IPS-NIHi7 (cell line): Measurements from ENCODE around the gene TRMU.

ENCODE experiments used
- DNase-seq: peaks from one replicate; pipeline ENCODE4 v3.0.0; 2012; ENCODE audit warnings: mixed read lengths; ENCODE audit errors: extremely low spot score

The TRMU gene

GRCh38 chr22:46369716-46370583 is 34.4 kb downstream of the TRMU start:
- no peak for DNase-seq

GRCh38 chr22:46370584-46371291 is 35.2 kb downstream of the TRMU start:
- DNase-seq = no peak

GRCh38 chr22:46371623-46372226 is 36.2 kb downstream of the TRMU start:
- no peak for DNase-seq

GRCh38 chr22:46372686-46373085 is 37.2 kb downstream of the TRMU start:
- DNase-seq = no peak

- DNase-seq = no peak
These were observed 37.6 kb downstream of the TRMU start for GRCh38 chr22:46373159-46373558.

GRCh38 chr22:46373921-46374662 is 38.6 kb downstream of the TRMU start:
- DNase-seq = no peak

GRCh38 chr22:46374663-46375474 is 39.4 kb downstream of the TRMU start:
- DNase-seq = no peak

GRCh38 chr22:46376111-46376510 is 40.6 kb downstream of the TRMU start:
- no peak for DNase-seq

- DNase-seq = no peak
These were observed 41.5 kb downstream of the TRMU start for GRCh38 chr22:46376908-46377524.

- peak; percentile 84 for DNase-seq
These were observed 42.3 kb downstream of the TRMU start for GRCh38 chr22:46377525-46378425.

- DNase-seq = no peak
These were observed 43.0 kb downstream of the TRMU start for GRCh38 chr22:46378426-46379065.

- no peak for DNase-seq
These were observed 43.8 kb downstream of the TRMU start for GRCh38 chr22:46379066-46379930.

- DNase-seq = no peak
These were observed 44.6 kb downstream of the TRMU start for GRCh38 chr22:46380069-46380468.

GRCh38 chr22:46380581-46380980 is 45.1 kb downstream of the TRMU start:
- no peak for DNase-seq

GRCh38 chr22:46381142-46381541 is 45.6 kb downstream of the TRMU start:
- DNase-seq = no peak

GRCh38 chr22:46381731-46382130 is 46.2 kb downstream of the TRMU start:
- no peak for DNase-seq

GRCh38 chr22:46382524-46382923 is 47.0 kb downstream of the TRMU start:
- no peak for DNase-seq

- no peak for DNase-seq
These were observed 50.8 kb downstream of the TRMU start for GRCh38 chr22:46386312-46386711.
